ENCODE measurements around the gene RNF217. TPM values are rescaled to one million over a fixed set of nuclear protein-coding genes. Genes with fewer than 3 reads are reported as not detected.

Gene RNF217
- total and polyA plus RNA-seq, 2 of the 8 experiments (the other 6 are each of a cell fraction or from before 2014, with no cell fraction given), result 2.0 to 8.9 TPM

DNA sequence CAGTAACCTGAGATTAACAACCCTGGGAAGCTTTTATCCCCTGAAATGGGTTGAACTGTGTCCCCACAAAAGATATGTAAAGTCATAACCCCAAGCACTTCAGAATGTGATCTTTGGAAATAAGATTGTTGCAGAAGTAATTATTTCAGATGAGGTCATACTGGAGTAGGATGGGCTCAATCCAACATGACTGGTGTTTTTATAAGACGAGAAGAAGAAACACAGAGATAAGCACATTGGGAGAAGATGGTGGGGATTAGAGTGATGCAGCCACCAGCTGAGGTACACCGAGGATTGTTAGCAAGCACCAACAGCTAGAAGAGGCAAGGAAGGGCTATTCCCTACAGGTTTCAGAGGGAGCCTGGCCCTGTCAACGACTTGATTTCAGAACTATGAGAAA is 12.5 kb upstream of the RNF217 start (continued):
- TF ChIP-seq TBP (IDR thresholded peaks at IDR 0.05; ENCODE audit: low read depth, low read length) (no peak), PHF8 (conservative IDR thresholded peaks at IDR 0.05; ENCODE audit: low read depth, low read length) (no peak), SRF (IDR thresholded peaks at IDR 0.05; ENCODE audit: low read depth, low read length) (no peak), EZH2 (IDR thresholded peaks at IDR 0.05; ENCODE audit: low read depth, low read length, severe bottlenecking) (no peak)

Data from H1 (cell line).